ENCODE results near the gene PTPRK.

DNA sequence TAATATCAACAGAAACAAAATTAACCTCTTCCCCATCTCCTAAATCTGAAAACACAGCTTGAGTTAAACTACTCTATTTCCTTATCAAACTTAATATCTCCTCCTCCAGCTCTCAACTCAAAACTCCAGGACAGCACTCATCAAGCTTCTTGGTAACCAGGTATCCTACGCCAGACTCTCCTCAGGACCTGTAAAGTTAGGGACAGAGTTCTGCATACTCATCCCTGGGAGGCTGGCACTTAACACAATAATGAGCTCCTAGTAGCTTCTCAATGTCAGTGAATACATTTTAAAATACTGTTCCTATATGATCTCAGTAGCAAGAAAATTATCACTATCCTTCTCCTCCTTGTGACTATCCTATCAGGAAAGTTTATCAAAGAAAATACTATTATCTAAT is 240.3 kb downstream of the PTPRK start:
- TF ChIP-seq, protein P1, sequence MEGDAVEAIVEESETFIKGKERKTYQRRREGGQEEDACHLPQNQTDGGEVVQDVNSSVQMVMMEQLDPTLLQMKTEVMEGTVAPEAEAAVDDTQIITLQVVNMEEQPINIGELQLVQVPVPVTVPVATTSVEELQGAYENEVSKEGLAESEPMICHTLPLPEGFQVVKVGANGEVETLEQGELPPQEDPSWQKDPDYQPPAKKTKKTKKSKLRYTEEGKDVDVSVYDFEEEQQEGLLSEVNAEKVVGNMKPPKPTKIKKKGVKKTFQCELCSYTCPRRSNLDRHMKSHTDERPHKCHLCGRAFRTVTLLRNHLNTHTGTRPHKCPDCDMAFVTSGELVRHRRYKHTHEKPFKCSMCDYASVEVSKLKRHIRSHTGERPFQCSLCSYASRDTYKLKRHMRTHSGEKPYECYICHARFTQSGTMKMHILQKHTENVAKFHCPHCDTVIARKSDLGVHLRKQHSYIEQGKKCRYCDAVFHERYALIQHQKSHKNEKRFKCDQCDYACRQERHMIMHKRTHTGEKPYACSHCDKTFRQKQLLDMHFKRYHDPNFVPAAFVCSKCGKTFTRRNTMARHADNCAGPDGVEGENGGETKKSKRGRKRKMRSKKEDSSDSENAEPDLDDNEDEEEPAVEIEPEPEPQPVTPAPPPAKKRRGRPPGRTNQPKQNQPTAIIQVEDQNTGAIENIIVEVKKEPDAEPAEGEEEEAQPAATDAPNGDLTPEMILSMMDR (IDR thresholded peaks at IDR 0.05; ENCODE audit: low read depth, low read length), result no peak
- TF ChIP-seq EZH2phosphoT487 (IDR thresholded peaks at IDR 0.05; ENCODE audit: low read depth), result no peak

Data from OCI-LY3 (cell line).